ENCODE data around the gene FRYL.
"Not testable (repeated sequence)": the region's sequence is repeated elsewhere in the genome, so short reads cannot be mapped to it uniquely, and the experiment has no call there.

FRYL gene

GRCh38 chr4:48640699-48641098 is 139.4 kb downstream of the FRYL start:
- no peaks in the 10 kb centered on the region for H3K9me3 Mint-ChIP-seq
- H3K4me1 Mint-ChIP-seq: peaks cover 26% of the 10 kb centered on the region
- no peak overlapping the region for H3K4me3 Mint-ChIP-seq
- TF ChIP-seq CTCF (IDR thresholded peaks at IDR 0.05; ENCODE audit: unreplicated experiment in 3 of 3): no peak
- peak overlapping the region; percentile 7 to 60 (median 8) for H3K27ac Mint-ChIP-seq
- H3K27me3 Mint-ChIP-seq (ENCODE audit: low read depth): no peaks in the 10 kb centered on the region
- H3K36me3 Mint-ChIP-seq (ENCODE audit: low read depth): no peaks in the 10 kb centered on the region

- Mint-ChIP-seq H3K36me3 (ENCODE audit: low read depth) (no peaks in the 10 kb centered on the region), H3K9me3 (no peaks in the 10 kb centered on the region), H3K4me1 (peaks cover 23% of the 10 kb centered on the region), H3K4me3 (no peak overlapping the region), H3K27ac (peak overlapping the region in 2 of 3 experiments; percentile 7 to 9), H3K27me3 (ENCODE audit: low read depth) (no peaks in the 10 kb centered on the region)
- no peak for TF ChIP-seq CTCF (IDR thresholded peaks at IDR 0.05; ENCODE audit: unreplicated experiment in 3 of 3)
Observed at GRCh38 chr4:48640225-48640624, 139.9 kb downstream of the FRYL start.

GRCh38 chr4:48639807-48640206 is 140.3 kb downstream of the FRYL start:
- no peak for TF ChIP-seq CTCF (IDR thresholded peaks at IDR 0.05; ENCODE audit: unreplicated experiment in 3 of 3)
- H3K4me1 Mint-ChIP-seq: peaks cover 20% of the 10 kb centered on the region
- no peaks in the 10 kb centered on the region for H3K27me3 Mint-ChIP-seq (ENCODE audit: low read depth)
- no peaks in the 10 kb centered on the region for H3K36me3 Mint-ChIP-seq (ENCODE audit: low read depth)
- H3K9me3 Mint-ChIP-seq: no peaks in the 10 kb centered on the region
- no peak overlapping the region for H3K4me3 Mint-ChIP-seq
- H3K27ac Mint-ChIP-seq: no peak overlapping the region

GRCh38 chr4:48638586-48638985 is 141.5 kb downstream of the FRYL start:
- H3K36me3 Mint-ChIP-seq (ENCODE audit: low read depth); H3K27ac Mint-ChIP-seq; H3K27me3 Mint-ChIP-seq (ENCODE audit: low read depth); H3K4me3 Mint-ChIP-seq; H3K9me3 Mint-ChIP-seq: not testable (repeated sequence)
- peaks cover 20% of the 10 kb centered on the region for H3K4me1 Mint-ChIP-seq

- no peaks in the 10 kb centered on the region for H3K36me3 Mint-ChIP-seq (ENCODE audit: low read depth)
- H3K27ac Mint-ChIP-seq: no peak overlapping the region
- H3K9me3 Mint-ChIP-seq: no peaks in the 10 kb centered on the region
- peaks cover 6% of the 10 kb centered on the region for H3K4me1 Mint-ChIP-seq
- no peak for TF ChIP-seq CTCF (IDR thresholded peaks at IDR 0.05; ENCODE audit: unreplicated experiment in 3 of 3)
- H3K27me3 Mint-ChIP-seq (ENCODE audit: low read depth): no peaks in the 10 kb centered on the region
- no peak overlapping the region for H3K4me3 Mint-ChIP-seq
Observed at GRCh38 chr4:48636911-48637310, 143.2 kb downstream of the FRYL start.

GRCh38 chr4:48635980-48636379 is 144.1 kb downstream of the FRYL start:
- Mint-ChIP-seq H3K4me1 (peaks cover 4% of the 10 kb centered on the region), H3K36me3 (ENCODE audit: low read depth) (no peaks in the 10 kb centered on the region), H3K4me3 (no peak overlapping the region), H3K9me3 (no peaks in the 10 kb centered on the region), H3K27me3 (ENCODE audit: low read depth) (no peaks in the 10 kb centered on the region), H3K27ac (no peak overlapping the region)
- no peak for TF ChIP-seq CTCF (IDR thresholded peaks at IDR 0.05; ENCODE audit: unreplicated experiment in 3 of 3)

All from nephron (organoid).